HG03354 (cell line): ENCODE results near the gene C19orf18.
A peak's percentile ranks its signal among the peaks of the same experiment; 100 is the strongest.

Source experiments
- ATAC-seq: cut with Tn5 transposase; IDR thresholded peaks from one replicate; pipeline ENCODE4 v1.9.1; 2021; ENCODE audit warnings: mild to moderate bottlenecking; ENCODE audit not compliant: unreplicated experiment, poor library complexity, severe bottlenecking

The C19orf18 gene

GRCh38 chr19:57949702-57950101 is 24.6 kb downstream of the C19orf18 start:
- ATAC-seq, result no peak

- ATAC-seq, result no peak
Observed at GRCh38 chr19:57949296-57949695, 25.0 kb downstream of the C19orf18 start.

- peak; percentile 95 for ATAC-seq
Observed at GRCh38 chr19:57947419-57948134, 26.8 kb downstream of the C19orf18 start, which contains the start of gene ZNF256. Gene ZNF256 (minus strand): TSS chr19:57947706. CDS start chr19:57947474, 232 bp downstream.

GRCh38 chr19:57947088-57947418 is 27.3 kb downstream of the C19orf18 start:
- ATAC-seq, result peak; percentile 4

GRCh38 chr19:57946316-57946715 is 28.0 kb downstream of the C19orf18 start:
- ATAC-seq, result no peak

- no peak for ATAC-seq
Observed at GRCh38 chr19:57941593-57941992, 32.7 kb downstream of the C19orf18 start.

GRCh38 chr19:57935731-57936130 is 38.6 kb downstream of the C19orf18 start:
- ATAC-seq, result no peak

GRCh38 chr19:57934820-57935665 is 39.3 kb downstream of the C19orf18 start, which contains the start of gene ZNF418:
Gene ZNF418 (minus strand): TSS chr19:57935402. CDS start chr19:57933822, 1,580 bp downstream.
- peak; percentile 50 for ATAC-seq

GRCh38 chr19:57927587-57927986 is 46.7 kb downstream of the C19orf18 start:
- no peak for ATAC-seq

- peak; percentile 98 for ATAC-seq
Observed at GRCh38 chr19:57916168-57916995, 58.0 kb downstream of the C19orf18 start, which contains the start of gene ZNF417. Gene ZNF417 (minus strand): TSS chr19:57916592. CDS start chr19:57916411, 181 bp downstream.

- no peak for ATAC-seq
Observed at GRCh38 chr19:57914531-57914930, 59.8 kb downstream of the C19orf18 start.
